Tibial nerve (tissue), 4 donors: ENCODE data around the gene GNAI3.

Experiments used
- EP300 ChIP-seq, 2 donors: sonication (generic); formaldehyde crosslinking; IDR thresholded peaks; one replicate each; pipeline ENCODE4 v1.6.1; 2017; ENCODE audit warnings: antibody characterized with exemption in 2 of 2, mild to moderate bottlenecking in 1 of 2
- POLR2A ChIP-seq, 2 donors: fragments of 450-650 bp; IDR thresholded peaks; one replicate each; pipeline ENCODE4 v1.6.1; 2017; ENCODE audit warnings: antibody characterized with exemption in 2 of 2, mild to moderate bottlenecking in 2 of 2, moderate library complexity in 2 of 2
- TF ChIP-seq, protein P1 (sequence below), 5 experiments: fragments of 200-600 bp in 3 of 5; fragments of 450-650 bp in 2 of 5; sonication (generic) in 3 of 5; IDR thresholded peaks; one replicate each; pipeline ENCODE4 v1.5.1; 2016 to 2019; ENCODE audit warnings: antibody characterized with exemption in 5 of 5, mild to moderate bottlenecking in 3 of 5, moderate library complexity in 2 of 5

DNA sequence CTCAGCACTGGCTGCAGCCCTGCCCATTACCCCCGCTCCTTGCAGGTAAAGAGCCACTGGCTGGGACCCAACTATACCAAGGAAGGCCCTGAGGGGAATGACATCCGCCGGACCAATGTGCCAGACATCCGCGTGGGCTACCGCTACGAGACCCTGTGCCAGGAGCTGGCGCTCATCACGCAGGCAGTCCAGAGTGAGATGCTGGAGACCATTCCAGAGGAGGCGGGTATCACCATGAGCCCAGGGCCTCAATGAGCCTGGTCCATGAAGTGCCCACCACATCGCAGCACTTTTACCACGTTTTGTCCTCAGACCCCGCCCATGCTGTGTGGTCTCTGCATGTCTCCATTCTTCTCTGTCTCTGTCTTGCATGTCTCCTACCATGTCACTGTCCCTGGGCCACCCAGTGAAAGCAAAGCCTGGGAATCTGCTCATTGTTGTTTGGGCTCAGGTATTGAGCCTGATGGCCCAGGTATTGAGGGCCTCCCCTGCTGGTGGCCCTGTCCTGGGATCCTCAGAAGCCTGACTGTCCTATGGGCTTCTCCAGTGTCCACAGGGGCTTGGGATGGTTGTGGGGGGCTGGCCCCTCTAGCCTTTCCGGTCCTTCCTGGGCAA is 82.6 kb downstream of the GNAI3 start:
- TF ChIP-seq, protein P1, sequence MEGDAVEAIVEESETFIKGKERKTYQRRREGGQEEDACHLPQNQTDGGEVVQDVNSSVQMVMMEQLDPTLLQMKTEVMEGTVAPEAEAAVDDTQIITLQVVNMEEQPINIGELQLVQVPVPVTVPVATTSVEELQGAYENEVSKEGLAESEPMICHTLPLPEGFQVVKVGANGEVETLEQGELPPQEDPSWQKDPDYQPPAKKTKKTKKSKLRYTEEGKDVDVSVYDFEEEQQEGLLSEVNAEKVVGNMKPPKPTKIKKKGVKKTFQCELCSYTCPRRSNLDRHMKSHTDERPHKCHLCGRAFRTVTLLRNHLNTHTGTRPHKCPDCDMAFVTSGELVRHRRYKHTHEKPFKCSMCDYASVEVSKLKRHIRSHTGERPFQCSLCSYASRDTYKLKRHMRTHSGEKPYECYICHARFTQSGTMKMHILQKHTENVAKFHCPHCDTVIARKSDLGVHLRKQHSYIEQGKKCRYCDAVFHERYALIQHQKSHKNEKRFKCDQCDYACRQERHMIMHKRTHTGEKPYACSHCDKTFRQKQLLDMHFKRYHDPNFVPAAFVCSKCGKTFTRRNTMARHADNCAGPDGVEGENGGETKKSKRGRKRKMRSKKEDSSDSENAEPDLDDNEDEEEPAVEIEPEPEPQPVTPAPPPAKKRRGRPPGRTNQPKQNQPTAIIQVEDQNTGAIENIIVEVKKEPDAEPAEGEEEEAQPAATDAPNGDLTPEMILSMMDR (IDR thresholded peaks at IDR 0.05): no peak
- no peak for TF ChIP-seq POLR2A (IDR thresholded peaks at IDR 0.05)
- TF ChIP-seq EP300 (IDR thresholded peaks at IDR 0.05): no peak
